Activated CD8-positive, alpha-beta memory T cell treated with anti-CD3 and anti-CD28 coated beads, Interleukin-2, amount 50 U/mL, for 48 hours (primary cell): Measurements from ENCODE around the gene BHMT.
A peak's percentile ranks its signal among the peaks of the same experiment; 100 is the strongest.

Source experiments
- DNase-seq: peaks from one replicate; pipeline ENCODE4 v3.0.0-alpha.2; 2020

BHMT gene, protein sequence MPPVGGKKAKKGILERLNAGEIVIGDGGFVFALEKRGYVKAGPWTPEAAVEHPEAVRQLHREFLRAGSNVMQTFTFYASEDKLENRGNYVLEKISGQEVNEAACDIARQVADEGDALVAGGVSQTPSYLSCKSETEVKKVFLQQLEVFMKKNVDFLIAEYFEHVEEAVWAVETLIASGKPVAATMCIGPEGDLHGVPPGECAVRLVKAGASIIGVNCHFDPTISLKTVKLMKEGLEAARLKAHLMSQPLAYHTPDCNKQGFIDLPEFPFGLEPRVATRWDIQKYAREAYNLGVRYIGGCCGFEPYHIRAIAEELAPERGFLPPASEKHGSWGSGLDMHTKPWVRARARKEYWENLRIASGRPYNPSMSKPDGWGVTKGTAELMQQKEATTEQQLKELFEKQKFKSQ

DNA sequence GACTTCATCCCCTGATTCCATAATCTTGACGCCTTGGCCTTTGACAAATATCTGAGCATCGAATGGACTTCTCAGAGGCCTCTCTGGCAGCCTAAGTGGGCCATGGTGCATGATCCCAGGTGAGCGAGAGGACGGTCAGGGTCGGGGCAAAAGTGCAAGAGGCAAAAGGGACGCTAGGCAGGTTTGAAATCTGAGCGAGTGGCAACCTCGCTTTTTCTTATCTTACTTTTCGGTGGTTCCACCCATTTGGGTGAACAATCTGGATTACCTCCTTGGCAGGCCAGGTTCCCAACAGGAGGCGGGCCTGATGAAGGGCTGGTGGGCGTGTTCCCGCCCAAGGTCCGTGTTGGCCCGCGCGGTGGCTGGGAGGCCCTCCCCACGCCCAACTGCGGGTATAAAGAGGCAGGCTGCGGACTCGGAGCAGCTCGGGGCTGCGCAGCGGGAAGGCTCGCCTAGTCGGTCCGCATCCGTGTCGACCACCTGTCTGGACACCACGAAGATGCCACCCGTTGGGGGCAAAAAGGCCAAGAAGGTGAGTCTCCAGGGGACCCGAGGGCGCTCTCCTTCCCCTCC lies at the start of gene BHMT:
BHMT (plus strand) TSS at position 423 of the 573 bp plus-strand sequence; CDS start at position 500, 77 bp downstream.
- no peak for DNase-seq

DNA sequence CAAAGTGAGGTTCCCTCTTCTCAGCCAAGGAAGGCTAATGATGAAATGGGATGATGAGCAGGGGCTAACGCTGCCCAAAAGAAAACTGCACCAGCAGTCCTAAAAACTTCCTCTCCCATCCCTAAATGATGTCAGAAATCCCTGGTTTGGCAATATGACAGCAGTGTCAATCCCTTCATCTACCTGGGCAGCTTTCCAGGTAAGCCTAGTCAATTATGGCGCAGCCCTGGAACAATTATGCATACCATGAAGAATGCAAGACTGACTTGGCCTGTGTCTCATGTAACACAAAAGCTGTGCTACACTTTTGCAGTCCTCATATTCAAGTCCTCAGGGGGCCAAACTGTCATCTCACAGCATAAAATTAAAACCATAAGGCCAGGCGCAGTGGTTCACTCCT lies 49.2 kb upstream of the BHMT start:
- DNase-seq, result no peak

GRCh38 chr5:79069488-79070349 lies 41.9 kb upstream of the BHMT start, which contains the start of the genes BHMT2 and DMGDH:
BHMT2 (plus strand) TSS chr5:79069767; CDS start chr5:79069783, 16 bp downstream.
DMGDH (minus strand) TSS chr5:79069674; CDS start chr5:79069620, 54 bp downstream.
- no peak for DNase-seq

DNA sequence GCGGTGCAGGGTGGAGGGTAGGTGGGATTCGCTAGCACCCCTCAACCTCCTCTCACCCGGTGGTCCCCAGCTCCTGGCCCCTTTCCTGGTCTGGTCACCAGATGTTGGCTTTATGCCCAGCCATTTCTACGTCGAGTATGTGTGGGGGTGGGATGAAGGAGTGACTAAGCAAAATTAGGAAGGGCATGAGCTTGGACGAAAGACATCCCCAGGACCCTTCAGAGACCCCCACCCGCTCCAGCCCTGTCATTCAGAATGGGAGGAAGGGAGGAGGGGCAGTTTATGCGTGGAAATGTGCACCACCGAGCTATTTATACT lies 41.3 kb upstream of the BHMT start:
- no peak for DNase-seq

DNA sequence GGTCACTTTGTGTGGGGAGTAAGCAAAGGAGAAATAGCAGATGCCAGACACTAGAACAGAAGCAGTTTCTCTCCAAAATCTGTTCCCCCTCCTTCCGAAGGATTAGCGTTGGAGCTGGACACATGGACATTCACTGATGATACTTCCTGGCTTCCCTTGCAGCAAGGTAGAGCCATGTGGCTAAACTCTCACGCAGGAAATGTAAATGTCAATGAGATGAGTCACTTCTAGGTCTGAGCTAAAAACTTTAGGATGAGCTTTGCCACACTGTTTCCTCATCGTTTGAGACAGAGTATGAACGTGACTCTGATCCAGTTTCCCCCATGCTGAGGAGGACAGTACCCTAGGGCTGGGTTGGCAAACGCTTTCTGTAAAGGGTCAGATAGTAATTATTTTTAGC lies 37.0 kb upstream of the BHMT start:
- no peak for DNase-seq

DNA sequence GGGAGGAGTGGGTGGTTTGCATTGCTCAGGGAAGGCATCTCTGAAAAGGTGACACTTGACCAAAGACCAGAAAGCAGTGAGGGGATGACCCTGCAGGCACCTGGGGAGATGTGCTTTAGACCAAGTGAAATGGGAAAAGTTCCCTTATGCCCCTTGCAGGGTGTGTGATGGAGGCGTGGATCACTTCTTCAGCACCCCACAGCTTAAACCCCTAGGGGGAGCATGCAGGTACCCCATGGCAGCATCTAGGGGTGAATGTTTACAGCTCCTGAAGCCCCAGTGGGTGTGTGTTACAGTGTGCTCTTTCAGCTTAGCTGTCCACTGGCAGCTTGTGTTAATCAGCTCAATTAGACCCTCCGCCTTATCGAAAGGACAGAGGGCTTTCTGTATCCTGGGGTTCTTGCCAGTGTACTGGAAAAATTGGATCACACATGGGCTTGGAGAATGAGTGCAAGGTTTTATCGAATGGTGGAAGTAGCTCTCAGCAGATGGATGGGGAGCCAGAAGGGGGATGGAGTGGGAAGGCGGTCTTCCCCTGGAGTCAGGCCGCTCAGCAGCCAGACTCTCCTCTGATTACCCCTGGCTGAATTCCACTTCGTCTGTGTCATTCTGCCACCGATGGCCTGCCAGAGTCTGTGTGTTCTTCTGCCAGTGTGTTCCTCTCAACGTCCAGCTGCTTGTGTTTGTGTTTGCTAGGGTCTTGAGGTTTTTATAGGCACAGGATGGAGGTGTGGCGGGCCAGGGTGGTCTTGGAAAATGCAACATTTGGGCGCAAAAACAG lies 35.8 kb upstream of the BHMT start:
- no peak for DNase-seq

GRCh38 chr5:79076819-79077218 lies 34.8 kb upstream of the BHMT start:
- no peak for DNase-seq

DNA sequence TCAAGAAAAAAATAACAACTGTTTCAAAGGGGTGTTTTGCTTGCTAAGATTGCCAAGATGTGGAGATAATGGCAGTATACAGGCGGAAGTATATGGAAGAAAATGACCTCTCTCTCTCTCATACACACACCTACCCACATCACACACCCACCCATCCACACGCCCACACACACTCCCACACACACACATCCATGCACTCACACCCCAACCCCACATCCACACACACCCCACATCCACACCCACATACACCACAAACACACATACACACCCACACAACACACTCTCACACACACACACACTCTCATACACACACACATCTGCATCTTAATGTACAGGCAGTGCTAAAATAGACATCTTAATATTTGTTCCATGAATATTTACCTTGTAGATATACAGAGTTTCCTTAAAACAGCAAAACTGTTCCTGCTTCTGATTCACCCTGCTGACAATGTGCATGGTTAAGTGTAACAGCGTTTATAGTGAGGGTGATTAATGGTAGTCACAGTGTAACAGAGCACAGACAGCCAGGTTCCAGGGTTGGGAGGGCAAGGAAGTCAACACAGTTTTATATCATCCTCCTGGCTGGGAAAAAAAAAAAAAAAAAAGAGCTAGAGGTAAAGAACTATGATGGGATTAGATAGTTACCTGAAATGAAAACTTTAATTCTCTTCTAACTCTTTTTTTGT lies 33.8 kb upstream of the BHMT start:
- no peak for DNase-seq

GRCh38 chr5:79080804-79081203 lies 30.8 kb upstream of the BHMT start:
- no peak for DNase-seq

DNA sequence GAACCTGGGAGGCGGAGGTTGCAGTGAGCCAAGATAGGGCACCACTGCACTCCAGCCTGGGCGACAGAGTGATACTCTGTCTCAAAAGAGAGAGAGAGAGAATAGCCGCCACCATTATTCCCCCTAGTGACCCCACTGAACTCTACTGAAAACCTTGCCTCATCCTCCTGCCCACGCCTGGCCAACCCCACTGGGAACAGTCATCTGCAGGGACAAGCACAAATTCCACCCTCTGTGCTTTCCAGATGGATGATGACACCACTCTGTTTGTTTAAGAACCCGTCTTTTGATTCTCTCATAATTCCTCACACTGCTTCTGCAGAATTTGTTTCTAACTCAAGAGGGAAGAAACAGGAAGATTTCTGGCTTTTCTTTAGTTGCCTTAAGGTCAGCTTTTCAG lies 29.8 kb upstream of the BHMT start:
- no peak for DNase-seq

DNA sequence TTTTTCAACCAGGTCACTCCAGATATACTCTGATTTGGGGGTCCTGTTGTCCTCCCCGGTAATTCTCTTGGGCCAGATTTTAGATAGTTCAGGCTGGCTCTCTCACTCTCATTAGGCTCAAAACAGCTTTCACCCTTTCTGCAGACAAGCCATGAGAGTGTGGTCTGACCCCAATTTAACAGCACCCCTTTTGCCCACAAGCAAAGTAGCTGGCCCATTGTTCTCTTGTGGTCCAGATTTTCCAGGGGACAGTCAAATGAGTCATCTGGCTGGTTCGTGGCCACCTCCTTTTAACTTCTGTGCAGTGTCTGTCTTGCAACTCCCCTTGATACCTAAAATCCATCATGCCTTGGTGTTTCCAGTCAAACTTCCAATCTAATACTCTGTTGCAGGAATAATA lies 25.5 kb upstream of the BHMT start:
- DNase-seq, result no peak

- DNase-seq, result no peak
These were observed 23.1 kb upstream of the BHMT start for GRCh38 chr5:79088507-79088906.

GRCh38 chr5:79091064-79091463 lies 20.5 kb upstream of the BHMT start:
- DNase-seq, result no peak

- DNase-seq, result no peak
These were observed 17.8 kb upstream of the BHMT start for GRCh38 chr5:79093762-79094161.

GRCh38 chr5:79105868-79106267 lies 5.7 kb upstream of the BHMT start:
- no peak for DNase-seq

DNA sequence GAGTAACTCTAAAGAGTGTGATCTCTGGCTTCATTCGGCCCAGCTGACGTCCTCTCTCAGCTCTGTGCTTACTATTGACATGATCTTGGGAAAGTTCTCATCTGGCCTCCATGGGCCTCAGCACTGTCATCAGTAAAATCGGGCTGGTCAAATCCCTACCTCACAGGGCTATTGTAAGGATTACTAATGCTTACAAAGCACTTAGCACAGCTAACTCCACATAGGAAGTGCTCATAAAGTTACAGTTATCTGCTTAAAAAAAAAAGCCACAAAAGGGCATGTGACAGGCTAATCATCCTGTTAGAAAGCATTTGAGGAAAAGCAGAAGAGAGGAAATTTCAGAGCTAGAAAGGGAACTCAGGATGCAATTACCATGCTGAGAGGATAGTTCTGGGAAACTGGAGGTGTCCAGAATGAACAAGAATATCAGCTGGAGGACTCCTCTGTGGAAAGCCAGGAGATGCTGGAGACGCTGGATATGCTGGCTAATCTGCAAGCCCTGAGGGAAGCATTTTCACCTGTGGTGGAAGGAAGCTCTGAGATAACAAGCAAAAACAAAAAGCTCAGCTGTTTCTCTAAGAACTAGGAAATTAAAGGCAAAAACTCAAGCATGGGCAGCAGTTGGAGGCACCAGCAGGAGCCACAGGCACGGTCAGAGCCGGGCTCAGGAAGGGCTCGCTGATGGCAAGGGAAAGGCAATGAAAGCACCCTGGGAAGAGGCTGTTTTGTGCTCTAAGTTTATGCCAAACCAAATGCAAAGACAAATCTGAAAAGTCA lies 4.4 kb upstream of the BHMT start:
- no peak for DNase-seq

GRCh38 chr5:79108086-79108485 lies 3.5 kb upstream of the BHMT start:
- DNase-seq, result no peak

DNA sequence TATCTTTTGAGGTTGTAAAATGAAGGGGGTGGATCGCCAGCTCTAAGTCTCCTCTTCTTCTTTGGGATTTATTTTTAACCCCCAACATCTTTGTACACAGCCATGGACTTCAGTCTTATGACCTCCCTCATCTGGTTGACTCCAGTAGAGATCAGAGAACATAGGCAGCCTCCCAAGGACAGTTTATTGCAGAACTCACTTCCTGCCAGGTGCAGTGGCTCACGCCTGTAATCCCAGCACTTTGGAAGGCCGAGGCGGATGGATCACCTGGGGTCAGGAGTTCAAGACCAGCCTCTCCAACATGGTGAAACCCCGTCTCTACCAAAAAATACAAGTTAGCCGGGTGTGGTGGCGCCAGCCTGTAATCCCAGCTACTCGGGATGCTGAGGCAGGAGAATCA lies 2.8 kb upstream of the BHMT start:
- DNase-seq, result no peak

GRCh38 chr5:79109527-79110492 lies 1.8 kb upstream of the BHMT start:
- peak; percentile 56 for DNase-seq
